ENCODE data around the gene KAT5. TPM values are rescaled to one million over a fixed set of nuclear protein-coding genes. Genes with fewer than 3 reads are reported as not detected.
"Not testable (repeated sequence)": the region's sequence is repeated elsewhere in the genome, so short reads cannot be mapped to it uniquely, and the experiment has no call there.

The KAT5 gene
- total and polyA plus RNA-seq, 8 donors, result 57.0 to 69.2 (median 64.3) TPM

GRCh38 chr11:65727865-65728264 is 15.8 kb downstream of the KAT5 start:
- H3K4me3 ChIP-seq, result no peak overlapping the region
- H3K27me3 ChIP-seq, result no peaks in the 10 kb centered on the region
- intact Hi-C loops (cut with DNase I), result no loop called here
- ATAC-seq (no peak), DNase-seq (no peak)
- peaks cover 0 to 3% of the 10 kb centered on the region in 2 donors for H3K4me1 ChIP-seq
- TF ChIP-seq CTCF (IDR thresholded peaks at IDR 0.05), result no peak
- no peaks in the 10 kb centered on the region for H3K9me3 ChIP-seq
- H3K27ac ChIP-seq, result no peak overlapping the region
- no peaks in the 10 kb centered on the region for H3K36me3 ChIP-seq

- no peak for TF ChIP-seq CTCF (IDR thresholded peaks at IDR 0.05)
- H3K36me3 ChIP-seq, result no peaks in the 10 kb centered on the region
- ATAC-seq, result no peak
- H3K4me1 ChIP-seq, result peaks cover 0 to 3% of the 10 kb centered on the region in 2 donors
- H3K9me3 ChIP-seq, result no peaks in the 10 kb centered on the region
- peaks cover 0 to 4% of the 10 kb centered on the region in 2 donors for H3K27me3 ChIP-seq
- DNase-seq, result no peak
- H3K4me3 ChIP-seq, result no peak overlapping the region
- intact Hi-C loops (cut with DNase I), result no loop called here
- no peak overlapping the region for H3K27ac ChIP-seq
Measured at GRCh38 chr11:65730461-65730860, 18.4 kb downstream of the KAT5 start.

- H3K4me1 ChIP-seq; DNase-seq; H3K36me3 ChIP-seq; H3K9me3 ChIP-seq; ATAC-seq; H3K27me3 ChIP-seq; H3K27ac ChIP-seq; intact Hi-C loops (cut with DNase I); H3K4me3 ChIP-seq: not testable (repeated sequence)
Measured at GRCh38 chr11:65735111-65735510, 23.1 kb downstream of the KAT5 start.

- Histone ChIP-seq H3K4me3 (no peak overlapping the region), H3K9me3 (peaks cover 0 to 4% of the 10 kb centered on the region in 2 donors), H3K27me3 (peaks cover 0 to 7% of the 10 kb centered on the region in 2 donors), H3K4me1 (no peaks in the 10 kb centered on the region), H3K27ac (no peak overlapping the region), H3K36me3 (no peaks in the 10 kb centered on the region)
- intact Hi-C loops (cut with DNase I), result no loop called here
- DNase-seq (no peak), ATAC-seq (no peak)
- no peak for TF ChIP-seq CTCF (IDR thresholded peaks at IDR 0.05)
Measured at GRCh38 chr11:65736810-65737209, 24.8 kb downstream of the KAT5 start.

GRCh38 chr11:65739022-65739421 is 27.0 kb downstream of the KAT5 start:
- Histone ChIP-seq H3K9me3 (peaks cover 0 to 4% of the 10 kb centered on the region in 2 donors), H3K4me3 (no peak overlapping the region), H3K4me1 (no peaks in the 10 kb centered on the region), H3K27ac (no peak overlapping the region), H3K36me3 (no peaks in the 10 kb centered on the region), H3K27me3 (peaks cover 0 to 7% of the 10 kb centered on the region in 2 donors)
- TF ChIP-seq CTCF (IDR thresholded peaks at IDR 0.05), result no peak
- ATAC-seq (no peak), DNase-seq (no peak)
- intact Hi-C loops (cut with DNase I), result no loop called here

GRCh38 chr11:65741185-65741584 is 29.1 kb downstream of the KAT5 start:
- H3K27ac ChIP-seq, result no peak overlapping the region
- no peaks in the 10 kb centered on the region for H3K36me3 ChIP-seq
- ATAC-seq (no peak), DNase-seq (no peak)
- intact Hi-C loops (cut with DNase I), result no loop called here
- H3K9me3 ChIP-seq, result peaks cover 0 to 4% of the 10 kb centered on the region in 2 donors
- no peaks in the 10 kb centered on the region for H3K4me1 ChIP-seq
- peaks cover 0 to 3% of the 10 kb centered on the region in 2 donors for H3K27me3 ChIP-seq
- H3K4me3 ChIP-seq, result no peak overlapping the region
- no peak for TF ChIP-seq CTCF (IDR thresholded peaks at IDR 0.05)
